GM18499 (cell line): ENCODE data around the gene FXYD2.
A peak's percentile ranks its signal among the peaks of the same experiment; 100 is the strongest.
"Not testable (repeated sequence)": the region's sequence is repeated elsewhere in the genome, so short reads cannot be mapped to it uniquely, and the experiment has no call there.

ENCODE experiments used
- ATAC-seq: cut with Tn5 transposase; IDR thresholded peaks from one replicate; pipeline ENCODE4 v1.9.1; 2021; ENCODE audit warnings: moderate number of reproducible peaks; ENCODE audit not compliant: insufficient read depth, unreplicated experiment

The FXYD2 gene

DNA sequence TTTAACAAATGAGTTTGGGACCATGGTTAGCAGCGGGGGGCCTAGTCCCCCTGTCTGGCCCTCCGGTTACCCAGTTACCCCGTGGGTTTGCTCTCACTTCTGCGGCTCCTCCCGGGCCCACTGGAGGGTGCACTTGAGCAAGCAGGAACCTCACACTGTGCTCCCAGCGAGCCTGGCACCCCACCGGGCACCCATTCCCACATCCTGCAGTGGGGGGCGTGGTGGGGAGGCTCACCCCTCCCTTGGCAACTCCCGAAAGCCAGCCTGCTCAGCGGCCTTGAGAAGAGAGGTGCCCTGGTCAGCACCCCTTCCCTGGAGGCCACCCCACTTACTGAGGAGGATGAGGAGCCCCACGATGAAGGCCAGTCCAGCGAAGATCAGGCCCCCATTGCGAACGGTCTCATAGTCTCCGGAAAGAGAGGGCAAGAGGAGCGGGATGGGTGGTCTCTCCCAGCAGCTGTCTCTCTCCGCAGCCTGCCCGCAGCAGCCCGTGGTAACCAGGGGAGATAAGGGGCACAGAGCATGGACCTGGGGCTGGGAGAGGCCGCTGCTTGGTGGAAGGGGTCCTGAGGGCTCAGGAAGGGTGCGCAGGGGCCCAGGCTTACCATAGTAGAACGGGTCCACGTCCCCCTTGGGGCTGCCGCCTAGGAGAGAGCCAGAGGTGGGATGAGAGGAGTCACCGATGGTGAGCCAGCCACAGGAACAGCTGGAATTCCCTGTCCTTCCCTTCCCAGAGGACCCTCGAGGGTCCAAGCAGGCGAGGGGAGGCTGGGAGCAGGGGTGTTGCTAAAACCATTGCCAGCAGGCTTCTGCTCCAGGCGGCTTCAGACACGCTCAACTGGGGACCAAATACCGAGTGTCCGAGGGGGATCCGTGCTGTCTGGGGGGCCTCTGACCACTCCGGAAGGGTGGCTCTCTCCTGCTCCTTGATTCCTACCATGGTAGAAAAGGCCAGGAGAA, 2.2 kb downstream of the FXYD2 start:
- ATAC-seq: no peak

- no peak for ATAC-seq
Measured at GRCh38 chr11:117821431-117821830, 3.1 kb downstream of the FXYD2 start.

DNA sequence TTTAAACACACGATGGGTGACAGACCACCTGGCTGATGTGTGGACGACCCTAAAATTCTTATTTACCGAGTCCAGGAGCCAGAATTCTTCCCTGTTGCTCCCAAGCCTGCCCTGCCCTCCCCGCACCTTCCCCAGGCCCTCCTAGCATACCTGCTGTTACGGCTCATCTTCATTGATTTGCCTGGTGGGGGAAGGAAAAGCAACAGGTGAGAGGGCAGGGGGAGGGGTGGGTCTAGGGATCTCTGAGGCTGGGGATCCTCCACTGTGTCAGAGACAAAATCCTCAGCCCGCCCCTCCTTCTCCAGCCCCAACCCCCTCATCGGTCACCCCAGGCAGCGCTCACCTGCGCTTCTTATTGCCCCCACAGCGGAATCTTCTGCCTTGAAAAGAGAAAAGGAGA, 4.0 kb downstream of the FXYD2 start:
- no peak for ATAC-seq

DNA sequence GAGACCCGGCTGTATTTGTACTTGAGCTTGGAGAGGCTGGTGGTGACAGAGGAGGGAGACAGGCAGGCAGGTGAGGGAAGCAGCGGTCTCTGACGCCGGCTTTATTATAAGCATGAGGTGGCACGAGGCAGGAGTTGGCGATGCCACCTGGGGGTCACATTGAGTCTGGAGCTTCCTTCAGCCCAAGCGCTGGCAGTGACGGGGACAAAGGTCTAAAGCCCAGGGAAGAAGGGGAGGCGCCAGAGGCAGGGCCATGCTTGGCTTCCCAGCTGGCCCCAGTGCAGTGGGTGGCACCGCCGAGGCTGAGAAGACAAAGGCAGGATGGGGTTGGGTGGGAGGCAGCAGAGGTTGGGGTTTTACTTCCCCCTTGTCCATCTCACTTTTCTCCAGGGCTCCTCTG, 4.5 kb downstream of the FXYD2 start:
- no peak for ATAC-seq

DNA sequence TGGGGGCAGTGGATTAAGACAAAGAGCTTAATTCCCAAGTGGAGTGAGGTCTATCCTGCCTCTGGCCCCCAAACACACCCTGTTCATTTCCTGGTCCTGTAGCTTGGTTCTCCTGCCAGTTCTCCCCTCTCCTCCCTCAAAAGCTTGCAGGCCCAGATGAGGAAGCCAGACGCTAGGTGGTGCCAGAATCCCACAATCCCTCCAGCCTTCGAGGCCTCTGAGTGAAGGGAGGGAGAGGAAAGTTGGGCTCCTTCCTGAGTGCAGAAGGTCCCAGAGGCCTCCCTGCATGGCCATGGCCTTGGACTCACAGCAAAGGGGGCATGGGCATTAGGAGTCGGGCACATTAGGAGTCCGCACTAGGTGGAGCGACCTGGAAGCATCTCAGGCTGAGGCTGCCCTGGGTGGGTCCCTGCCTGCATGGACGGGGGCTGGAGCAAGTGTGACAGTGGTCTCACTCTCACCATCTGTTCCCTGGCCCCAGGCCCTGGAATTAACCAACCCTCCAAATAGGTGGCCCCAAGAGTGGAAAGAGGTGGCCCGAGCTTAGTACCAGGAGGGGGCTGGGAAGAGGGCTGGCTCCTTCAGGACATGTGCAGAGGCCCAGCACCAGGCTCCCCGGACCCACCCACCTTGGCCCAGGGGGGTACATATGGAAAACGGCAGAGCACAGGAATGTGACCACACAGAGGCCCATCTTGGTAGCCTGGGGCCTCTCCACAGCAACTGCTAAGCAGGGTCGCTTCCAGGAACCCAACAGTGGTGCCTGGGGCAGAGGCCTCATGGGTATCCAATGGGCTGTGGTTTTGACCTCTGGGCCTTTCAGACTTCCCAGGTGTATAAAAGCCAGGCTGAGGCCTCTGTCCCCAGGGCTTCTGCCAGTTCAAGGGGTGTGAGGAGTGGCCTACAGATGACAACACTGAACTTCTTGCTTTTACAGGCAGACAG, 5.2 kb downstream of the FXYD2 start:
- no peak for ATAC-seq

GRCh38 chr11:117818041-117818873, 6.3 kb downstream of the FXYD2 start:
- no peak for ATAC-seq

DNA sequence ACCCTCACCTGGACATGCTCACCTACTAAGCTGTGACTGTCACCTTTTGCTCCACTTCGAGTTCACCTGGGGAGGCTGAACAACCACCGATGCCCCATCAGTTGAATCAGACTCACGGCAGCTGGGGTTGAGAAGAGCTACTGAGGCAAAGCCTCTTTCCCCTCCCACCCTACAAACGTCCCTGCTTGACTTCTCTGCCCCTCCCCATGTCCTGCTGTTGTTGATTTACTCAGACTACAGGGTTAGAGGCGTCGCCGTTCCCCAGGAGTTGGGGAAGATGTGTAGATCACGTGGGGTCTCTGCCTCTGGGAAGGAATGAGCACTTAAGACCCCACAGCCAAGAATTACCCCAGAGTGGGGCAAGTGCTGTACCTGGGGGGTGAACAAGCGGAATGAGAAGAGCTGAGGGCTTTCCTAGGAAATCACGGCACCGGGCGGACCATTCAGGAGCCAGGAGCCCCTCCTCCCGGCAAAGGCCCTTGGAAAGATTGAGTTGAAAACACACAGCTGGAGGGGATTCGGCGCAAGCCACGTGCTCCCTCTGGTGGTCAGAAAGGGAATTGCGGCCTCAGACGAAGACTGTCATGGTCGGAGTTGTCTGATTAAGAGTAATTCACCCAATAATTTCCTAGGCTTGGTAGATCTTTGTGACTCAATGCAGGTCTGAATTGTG, 7.0 kb downstream of the FXYD2 start:
- no peak for ATAC-seq

DNA sequence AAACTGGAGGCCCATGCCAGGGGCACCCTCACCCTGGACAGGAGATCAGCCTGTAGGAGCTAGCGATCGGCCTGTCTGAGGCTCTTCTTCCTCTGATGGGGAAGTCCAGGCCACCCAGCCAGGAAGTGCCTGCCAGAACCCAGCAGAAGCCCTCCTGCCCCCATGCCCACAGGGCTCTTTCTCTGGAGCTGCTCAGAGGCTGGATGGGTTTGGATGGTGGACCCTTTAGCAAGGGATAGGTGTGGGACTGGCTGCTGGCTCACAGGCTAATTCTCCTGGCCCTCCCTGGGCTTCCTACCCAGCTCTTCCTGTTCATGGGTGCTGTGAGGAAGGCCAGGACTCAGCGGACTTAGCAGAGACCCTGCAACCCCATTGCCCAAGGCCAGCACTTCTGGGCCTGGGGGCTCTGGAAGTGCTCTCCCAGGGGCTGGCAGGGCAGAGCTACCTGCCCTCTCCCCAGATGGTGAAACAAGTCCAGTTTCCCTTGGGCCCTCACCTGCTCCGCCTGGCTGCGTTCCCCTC, 7.6 kb downstream of the FXYD2 start:
- ATAC-seq: no peak

DNA sequence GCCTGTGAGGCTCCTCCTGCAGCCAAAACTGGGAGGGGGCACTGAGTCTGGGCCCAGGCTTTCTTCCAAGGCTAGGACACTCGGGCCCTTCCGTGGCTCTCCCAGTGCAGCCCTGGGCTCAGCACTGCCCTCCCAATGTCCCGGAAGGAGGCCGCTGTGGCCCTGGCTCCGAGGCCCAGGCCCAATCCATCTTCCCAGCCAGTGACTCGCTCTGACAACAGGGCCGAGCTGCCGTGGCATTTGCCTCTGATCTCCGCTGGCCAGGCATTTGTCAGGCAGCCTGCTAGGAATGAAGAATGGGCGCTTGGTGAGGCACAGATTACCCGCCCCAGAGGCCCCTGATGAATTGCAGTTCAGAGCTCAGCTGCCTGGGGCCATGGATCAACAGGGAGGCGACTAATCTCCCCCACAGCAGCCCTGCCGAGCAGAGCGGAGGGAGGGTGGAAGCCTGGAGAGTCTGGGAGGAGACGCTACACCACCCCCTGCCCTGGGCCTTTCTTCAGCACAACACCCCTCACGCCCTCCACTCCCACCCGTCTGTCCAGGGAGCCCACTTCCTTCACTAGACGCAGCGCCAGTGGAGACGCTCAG, 8.3 kb downstream of the FXYD2 start:
- ATAC-seq: no peak

GRCh38 chr11:117815262-117815803, 9.2 kb downstream of the FXYD2 start:
- peak; percentile 67 for ATAC-seq

DNA sequence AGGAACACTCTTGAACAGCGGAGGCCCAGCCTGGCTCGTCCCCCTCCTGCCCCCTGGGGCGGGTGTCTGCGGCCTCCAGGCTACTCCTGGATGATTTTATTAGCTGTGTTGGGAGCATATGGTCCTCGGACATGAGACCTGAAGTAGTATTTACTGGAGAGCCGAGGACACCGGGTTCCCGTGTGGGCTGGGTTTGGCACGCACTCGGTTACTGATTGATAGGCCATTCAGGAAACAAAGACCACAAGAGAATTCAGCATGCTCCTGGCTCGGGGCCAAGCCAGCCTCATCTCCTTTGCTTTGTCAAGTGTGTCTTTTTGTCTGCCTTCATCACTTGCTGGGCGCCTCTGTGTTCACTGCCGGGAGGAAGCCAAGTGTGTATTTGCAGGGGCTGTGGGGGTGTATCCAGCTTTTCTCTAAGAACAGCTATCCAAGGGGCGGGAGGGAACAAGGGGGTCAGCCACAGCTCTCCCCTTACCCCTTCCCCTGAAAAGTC, 9.7 kb downstream of the FXYD2 start:
- ATAC-seq: peak; percentile 27

- no peak for ATAC-seq
Measured at GRCh38 chr11:117814204-117814765, 10.3 kb downstream of the FXYD2 start.

- not testable (repeated sequence) for ATAC-seq
Measured at GRCh38 chr11:117810056-117810451, 14.5 kb downstream of the FXYD2 start.

- no peak for ATAC-seq
Measured at GRCh38 chr11:117809236-117810055, 15.1 kb downstream of the FXYD2 start.

DNA sequence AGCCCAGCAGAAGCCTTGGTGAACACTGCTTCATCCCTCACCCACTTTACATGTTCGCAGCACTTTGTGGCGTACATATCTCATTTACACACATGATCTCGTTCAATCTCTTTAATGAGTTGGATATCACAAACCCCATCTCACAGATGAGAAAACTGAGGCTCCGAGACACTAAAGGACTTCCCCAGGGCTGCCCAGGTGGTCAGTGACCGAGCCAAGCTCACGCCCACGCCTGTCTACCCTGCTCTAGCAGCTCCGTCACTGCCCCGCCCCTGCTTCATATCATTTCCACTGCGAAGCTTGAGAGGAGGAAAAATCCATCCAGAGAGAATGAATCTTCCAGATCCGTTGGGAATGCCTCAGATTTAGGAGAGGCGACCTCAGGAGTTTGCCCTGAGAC, 15.8 kb downstream of the FXYD2 start:
- no peak for ATAC-seq

GRCh38 chr11:117807482-117808327, 16.8 kb downstream of the FXYD2 start:
- no peak for ATAC-seq

DNA sequence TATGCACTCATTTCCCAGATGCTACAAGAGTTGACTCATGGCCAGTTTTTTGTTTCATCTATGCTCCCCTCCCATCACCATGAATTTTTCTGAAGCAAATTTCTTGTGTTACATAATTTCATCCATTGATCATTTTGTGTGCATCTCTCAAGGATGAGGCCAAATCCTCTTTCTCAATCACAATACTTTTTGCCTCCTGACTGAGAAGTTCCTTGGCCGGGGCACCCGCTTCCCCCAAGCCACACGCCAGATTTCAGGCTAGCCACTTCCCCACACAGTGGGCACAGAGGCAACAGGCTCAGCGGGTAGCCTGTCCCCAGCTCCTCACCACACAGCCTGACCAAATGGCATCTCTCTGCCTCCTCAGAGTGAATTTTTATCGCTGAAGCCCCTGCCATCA, 17.7 kb downstream of the FXYD2 start:
- ATAC-seq: no peak
